Femur (tissue), 1 donor: ENCODE measurements around the gene CKAP2L.

Source experiments
- DNase-seq: peaks from one replicate; pipeline ENCODE4 v3.0.0-alpha.2; 2017

Gene CKAP2L, protein sequence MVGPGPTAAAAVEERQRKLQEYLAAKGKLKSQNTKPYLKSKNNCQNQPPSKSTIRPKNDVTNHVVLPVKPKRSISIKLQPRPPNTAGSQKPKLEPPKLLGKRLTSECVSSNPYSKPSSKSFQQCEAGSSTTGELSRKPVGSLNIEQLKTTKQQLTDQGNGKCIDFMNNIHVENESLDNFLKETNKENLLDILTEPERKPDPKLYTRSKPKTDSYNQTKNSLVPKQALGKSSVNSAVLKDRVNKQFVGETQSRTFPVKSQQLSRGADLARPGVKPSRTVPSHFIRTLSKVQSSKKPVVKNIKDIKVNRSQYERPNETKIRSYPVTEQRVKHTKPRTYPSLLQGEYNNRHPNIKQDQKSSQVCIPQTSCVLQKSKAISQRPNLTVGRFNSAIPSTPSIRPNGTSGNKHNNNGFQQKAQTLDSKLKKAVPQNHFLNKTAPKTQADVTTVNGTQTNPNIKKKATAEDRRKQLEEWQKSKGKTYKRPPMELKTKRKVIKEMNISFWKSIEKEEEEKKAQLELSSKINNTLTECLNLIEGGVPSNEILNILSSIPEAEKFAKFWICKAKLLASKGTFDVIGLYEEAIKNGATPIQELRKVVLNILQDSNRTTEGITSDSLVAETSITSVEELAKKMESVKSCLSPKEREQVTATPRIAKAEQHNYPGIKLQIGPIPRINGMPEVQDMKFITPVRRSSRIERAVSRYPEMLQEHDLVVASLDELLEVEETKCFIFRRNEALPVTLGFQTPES

DNA sequence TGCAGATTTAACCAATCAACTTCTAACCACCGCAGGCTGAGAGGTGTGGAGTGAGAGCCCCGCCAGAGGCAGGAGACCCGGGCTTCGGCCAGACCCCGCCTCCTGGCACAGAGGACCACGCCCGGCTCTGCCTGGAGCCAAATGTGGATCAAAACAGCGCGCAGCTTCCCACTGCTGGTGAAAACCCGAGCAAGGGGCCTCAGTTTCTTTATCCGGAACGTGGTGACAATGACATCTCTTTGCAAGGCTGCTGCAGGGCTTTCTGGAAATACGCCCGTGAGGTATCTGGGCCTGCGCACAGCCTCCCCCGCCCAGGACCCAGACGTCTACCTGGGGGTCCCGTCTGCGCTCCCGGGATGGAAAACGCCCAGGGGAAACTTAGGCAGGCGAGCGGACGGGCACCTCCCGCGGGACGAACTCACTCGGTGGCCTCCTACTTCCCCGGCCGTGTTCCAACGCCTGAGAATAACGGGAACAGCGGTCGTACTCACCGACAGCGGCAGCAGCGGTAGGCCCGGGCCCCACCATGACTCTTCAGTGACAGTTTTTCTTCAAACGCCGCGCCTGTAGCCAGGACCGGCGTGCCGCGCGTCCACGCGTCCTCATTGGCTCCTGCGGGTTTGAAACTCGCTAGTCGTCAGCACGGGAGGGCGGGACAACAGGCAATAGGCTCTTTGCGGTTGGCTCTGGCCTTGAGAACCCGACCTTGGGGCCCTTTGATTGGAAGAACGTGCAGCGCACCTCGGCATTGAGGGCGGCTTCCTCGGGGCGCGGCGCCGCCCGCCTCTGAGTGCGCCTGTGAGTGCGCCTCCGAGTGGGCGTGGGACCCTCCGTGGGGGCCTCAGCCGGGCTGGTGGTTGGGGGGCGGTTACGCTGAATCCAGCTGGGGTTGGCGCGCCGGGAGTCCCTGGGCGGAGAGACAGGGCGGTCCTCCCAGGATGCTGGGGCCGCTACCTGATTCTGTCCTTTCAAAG, at the start of gene CKAP2L:
Gene CKAP2L, minus strand, starts transcription at position 539 of the 974 bp plus-strand sequence. Its CDS starts 11 bp downstream, at position 528.
- DNase-seq: peak; percentile 98

DNA sequence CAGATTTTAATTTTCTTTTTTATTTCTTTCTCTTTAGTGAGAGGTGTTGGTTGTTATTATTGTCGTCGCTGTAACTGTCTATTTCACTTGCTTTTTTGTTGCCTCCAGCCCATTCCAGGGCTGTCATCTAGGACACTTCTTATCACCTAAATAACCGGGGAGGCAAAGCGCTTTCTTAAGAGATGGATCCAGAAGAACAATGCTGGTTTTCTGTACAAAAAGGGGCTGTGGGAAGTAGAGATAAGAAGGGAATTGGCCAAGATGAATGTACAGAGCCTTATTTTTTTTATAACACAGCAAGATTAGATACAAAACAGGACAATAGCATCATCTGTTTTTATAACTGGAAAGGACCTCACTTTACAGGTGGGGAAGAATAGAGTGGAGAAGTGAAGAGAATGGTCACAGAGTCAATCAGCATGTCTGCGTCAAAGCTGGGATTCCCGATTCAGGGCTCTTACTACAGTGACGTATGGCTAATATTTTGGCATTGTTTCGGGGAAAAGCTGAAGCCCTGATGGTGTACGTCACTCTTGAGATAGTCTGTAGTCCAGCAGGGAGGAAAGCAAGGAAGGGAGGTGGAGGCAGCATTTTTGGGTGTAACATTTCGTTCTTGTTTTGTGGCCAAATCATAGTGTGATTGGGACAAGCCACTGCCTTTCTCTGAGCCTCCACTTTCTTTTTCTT, 49.0 kb upstream of the CKAP2L start:
- no peak for DNase-seq

DNA sequence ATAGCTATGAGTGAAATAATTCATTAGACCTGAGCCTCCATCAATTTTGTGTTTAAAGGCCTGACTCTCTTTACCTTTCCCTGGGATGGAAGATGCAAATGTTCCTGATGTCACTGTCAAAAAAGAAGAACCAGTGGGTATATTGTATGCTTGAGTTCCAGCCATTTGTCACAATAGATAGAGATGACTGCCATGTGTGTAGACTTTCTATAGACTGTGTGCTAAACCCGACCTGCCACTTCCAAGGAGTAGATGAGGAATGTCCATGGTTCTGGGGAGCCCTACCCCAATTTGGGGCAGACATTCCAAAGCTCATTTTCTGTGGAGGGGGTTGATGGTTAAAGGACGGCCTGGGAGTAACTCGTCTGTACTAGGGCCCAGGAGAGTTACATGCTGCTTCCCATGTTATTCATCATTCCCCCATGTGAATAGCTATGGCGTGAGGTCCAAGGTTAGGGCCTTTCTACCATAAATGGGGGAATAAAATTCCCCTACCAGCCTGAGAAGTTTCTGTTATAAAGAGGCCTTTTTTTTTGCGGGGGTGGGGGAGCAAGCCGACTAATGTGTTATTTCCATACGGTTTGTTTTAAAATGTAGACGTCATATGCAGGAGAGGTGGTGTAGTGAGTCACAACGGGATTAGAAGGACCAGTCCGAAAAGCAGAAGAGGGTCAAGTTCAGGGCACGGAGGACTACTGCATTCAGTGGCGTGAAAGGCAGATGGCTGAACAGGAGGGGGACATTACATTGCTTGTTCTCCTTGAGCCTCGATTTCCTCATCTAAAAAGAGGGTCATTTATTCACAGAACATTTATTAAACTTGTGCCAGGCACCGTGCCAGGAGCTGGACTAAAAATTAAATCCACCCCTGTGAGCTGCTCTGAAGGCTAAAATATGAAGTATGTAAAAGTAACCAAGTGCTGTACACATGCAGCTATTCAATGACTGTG, 48.2 kb upstream of the CKAP2L start:
- DNase-seq: no peak

DNA sequence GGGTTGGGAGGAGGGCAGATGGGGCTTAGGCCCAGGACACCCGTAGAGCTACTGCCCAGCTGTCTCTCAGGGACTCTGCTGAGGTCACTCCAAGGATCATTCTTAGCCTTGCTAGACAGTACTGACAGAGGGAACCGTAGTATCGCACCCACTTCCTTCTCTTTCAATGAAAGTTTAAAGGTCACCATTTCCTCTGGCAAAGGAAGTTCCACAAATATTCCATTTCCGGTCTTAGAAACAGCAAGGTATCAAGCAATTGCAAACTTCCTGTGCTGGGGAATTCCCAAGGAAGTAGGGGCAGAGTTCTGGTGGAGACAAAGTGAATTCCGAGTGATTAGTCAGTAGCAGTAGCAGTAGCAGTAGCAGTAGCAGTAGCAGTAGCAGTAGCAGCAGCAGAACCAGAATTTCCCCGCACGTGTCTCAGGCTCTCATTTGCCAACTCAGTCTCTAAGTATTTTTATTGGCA, 47.5 kb upstream of the CKAP2L start:
- DNase-seq: peak; percentile 33

DNA sequence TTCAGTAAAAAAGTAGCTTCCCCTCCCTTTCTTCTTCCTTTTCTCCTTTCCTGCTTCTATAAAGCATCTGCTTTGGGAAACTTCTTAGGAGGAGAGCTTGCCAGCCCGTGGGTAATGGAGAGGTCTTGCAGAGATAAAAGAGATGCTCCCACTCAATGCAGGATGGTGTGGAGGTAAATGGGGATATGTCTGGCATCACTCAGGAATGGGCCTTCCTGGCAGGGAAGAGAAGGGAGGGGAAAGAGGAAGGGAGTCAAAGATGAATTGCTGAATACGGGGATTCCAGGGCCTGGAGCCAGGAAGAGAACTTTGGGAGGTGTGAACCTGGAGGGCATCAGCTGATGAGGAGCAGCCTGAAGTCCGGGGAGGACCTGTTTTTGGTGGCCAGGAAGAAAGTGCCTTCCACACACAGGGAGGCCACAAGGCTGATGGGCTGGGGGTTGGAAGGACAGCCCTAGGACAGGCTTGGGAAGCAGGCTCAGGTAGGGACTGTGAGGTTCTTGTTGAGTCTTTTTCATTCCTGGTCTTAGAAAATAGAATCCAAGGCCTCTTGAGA, 46.9 kb upstream of the CKAP2L start:
- DNase-seq: no peak

DNA sequence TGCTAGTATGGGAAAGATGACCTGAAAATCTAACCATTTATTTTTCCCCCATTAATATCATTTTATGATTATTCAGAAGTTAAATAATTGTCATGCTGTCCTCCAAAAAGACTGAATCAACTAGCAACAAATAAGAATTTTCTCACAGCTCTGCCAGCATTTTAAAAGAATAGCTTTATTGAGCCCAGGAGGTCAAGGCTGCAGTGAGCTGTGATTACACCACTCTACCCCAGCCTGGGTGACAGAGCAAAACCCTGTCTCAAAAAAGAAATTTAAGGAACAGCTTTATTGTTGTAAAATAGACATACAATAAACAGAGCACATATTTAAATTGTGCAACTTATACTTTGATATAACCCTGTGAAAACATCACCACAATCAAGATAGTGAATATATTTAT, 44.7 kb upstream of the CKAP2L start:
- DNase-seq: no peak

DNA sequence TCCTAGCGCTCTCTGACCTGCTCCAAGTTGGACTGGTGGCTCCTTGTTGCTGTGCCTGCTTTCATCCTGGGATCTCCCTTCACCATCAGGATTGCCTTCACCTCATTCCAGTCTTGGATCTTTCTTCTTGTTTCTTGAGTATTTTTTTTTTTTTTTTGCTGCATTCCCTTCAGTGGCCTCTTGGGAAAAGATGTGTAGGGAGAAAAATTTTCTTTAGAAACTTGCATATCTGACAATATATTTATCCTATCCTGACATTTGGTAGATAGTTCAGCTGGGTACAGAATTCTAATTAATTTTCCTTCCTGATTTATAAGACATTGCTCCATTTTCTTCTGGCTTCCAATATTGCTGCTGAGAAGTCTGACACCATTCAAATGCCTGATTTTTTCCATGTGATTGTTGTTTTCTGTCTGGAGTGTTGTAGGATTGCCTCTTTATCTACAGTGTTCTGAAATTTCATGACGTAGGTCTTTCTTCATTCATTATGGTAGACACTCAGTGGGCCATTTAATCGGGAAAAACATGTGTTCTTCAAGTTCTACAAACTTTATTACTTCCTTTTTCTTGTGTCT, 42.9 kb upstream of the CKAP2L start:
- DNase-seq: no peak

DNA sequence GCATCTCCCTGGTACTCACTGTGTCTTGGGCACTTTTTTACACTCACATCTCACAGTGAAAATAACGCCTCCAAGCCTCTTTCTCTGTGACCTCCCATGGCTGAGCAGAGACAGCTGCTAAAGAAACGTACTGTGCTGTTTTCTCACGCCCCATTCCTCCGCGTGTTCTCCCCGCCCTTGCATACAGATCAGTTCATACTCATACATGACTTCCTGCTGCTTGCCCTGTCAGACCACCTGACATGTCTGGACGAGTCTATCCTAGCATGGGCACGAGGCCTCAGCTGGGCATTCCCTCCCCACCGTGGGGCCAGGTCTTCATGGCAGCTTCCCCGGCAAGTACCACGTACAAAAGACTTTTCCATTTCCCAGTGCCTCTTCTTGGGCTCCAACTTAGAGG, 41.1 kb upstream of the CKAP2L start:
- no peak for DNase-seq

DNA sequence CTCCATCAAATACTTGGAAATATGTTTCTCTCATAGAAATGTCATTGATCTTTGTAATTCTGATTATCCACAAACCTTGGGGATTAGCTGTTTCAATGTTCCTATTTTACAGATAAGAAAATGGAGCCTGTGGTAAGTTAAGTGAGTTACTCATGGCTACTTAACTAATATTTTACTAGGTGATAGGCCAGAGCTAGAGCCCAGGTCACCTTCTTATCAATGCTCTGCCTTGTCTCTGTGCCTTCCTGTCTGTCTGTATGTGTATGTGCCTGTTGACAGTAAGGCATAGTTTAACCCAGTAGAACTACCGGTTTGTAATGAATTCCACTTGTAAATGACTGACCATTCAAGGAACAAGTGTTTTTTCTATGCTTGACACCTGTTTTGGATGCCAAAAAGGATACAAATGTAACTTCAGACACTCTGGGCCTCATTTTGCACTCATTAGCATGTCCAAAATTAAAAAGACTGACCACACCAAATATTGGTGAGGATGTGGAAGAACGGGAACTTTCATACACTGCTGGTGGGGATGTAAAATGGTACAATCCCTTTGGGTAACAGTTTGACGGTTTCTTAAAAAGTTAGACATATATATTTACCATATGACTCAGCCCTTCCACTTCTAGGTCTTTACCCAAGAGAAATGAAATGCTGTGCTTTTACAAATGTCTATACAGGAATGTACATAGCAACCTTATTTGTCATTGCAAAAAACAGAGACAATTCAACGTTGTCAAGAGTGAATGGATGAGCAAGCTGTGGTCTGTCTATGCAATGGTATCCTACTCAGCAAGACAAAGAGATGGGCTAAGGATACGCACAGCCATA, 39.5 kb upstream of the CKAP2L start:
- no peak for DNase-seq

DNA sequence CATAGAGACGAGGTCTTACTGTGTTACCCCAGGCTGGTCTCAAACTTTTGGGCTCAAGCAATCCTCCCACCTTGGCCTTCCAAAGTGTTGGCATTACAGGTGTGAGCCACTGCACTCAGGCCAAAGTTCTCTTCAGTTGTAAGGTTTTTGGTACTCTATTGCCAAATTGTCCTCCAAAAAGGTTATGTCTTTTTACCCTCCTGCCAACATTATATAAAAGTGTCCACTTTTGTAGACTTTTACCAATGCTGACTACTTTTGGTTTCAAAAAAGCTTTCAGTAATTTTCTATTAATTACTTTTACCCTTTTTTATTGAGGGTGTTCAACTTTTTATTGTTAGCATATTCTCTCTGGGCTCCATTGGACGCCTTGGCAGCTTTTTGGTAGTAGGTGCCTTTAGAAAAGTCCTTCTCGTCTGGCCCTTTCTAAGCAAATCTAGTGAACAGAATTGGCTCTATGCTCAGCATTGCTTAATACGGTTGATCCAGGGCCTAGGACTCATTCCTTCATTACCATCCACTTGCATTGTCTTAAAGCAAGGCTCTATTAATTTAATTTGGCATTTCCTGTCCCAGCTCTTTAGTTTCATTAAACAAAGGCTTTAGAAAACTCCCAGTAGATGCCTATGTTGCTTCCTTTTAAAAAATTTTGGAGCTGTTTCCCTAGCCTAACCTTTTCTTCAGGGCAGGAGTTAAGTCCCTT, 36.6 kb upstream of the CKAP2L start:
- no peak for DNase-seq

DNA sequence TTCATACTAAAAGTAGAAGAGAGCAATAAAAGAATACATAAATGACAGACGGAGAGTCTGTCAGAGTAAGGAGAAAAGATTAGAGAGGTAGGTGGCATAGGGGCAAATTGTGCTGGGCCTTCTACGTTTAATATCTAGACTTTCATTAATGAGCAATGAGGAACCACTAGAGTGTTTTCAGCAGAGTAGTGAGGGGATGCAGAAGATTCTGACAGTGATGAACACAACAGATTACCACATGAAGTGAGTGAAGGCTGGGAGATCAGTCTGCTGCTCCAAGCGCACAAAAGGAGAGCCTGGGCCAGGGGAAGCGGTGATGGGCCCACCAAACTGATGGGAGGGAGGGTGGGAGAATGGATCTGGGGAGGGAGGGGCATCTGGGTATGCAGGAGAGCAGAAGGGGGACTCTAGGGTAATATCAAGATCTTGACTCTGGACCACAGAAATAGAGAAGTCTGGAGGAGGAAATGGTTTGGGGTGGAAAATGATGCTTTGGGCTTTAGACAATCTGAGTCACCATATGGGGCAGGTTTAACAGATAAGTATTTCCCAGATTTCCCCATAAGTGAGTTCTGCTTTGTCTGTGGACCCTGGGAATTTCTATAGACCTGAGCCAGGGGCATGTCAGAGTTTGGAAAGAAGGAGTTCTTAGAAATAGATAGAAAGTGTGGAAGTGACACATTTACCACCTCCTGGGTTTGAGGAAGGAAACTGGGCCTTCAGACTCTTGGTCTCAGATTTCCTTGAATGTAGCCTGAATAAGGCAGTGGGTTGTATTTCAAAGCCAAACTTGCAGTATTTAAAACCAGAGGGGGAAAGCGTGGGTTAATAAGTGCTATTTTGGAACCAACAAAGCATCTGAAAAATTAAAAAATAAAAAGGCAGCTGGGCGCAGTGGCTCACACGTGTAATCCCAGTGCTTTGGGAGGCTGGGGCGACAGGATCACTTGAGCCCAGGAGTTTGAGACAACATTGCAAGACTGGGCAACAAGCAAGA, 34.9 kb upstream of the CKAP2L start:
- no peak for DNase-seq

DNA sequence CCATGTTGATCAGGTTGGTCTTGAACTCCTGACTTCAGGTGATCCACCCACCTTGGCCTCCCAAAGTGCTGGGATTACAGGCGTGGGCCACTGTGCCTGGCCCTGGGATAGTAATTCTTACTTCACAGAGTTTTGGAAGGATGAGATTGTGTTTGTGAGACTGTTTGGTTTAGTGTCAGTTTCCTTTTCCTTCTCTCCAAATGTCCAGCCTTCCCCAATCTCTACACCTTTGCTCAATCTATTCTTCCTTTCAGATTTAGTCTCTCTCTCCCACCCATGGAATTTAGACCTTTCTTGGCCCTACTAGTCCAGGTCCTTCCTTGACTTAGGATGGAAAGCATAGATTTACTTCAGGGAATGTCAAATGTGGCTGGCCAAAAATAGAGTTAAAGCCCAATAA, 32.1 kb upstream of the CKAP2L start:
- no peak for DNase-seq

DNA sequence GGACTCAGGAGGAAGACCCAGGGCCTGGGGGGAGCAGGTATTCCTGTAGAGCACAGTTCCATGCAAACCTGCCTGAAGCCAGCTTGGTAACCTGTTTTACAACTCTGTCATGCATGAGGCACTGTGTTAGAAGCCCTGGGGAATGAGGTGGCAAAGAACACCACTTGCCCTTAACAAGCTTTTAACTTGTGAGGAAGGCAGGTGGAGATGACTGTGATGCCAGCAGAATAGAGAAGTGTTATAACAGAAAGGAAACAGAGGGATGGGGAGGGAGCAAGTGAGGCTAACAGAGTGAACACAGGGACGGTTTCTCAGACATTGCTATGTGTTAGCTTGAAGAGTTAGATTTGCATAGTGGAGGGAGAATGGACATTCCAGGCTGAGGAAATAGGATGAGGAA, 31.4 kb upstream of the CKAP2L start:
- DNase-seq: no peak

DNA sequence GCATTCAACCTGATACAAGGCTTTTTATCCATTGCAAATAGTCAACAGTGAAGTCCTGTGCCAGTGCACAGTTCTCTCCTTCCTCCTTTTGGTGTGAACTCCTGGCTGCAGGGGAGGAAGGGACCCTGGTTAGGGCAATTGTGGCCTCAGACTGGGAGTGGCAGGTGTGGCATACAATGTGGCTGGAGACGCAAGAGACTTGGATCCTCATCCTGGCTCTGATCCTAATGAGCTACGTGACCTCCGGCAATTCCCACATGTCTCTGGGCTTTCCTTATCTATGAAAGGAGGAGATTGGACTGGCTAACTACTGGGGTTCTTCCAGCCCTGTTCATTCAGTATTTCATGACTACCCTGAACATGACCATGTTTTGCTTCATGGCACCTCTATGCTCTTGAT, 30.4 kb upstream of the CKAP2L start:
- no peak for DNase-seq

DNA sequence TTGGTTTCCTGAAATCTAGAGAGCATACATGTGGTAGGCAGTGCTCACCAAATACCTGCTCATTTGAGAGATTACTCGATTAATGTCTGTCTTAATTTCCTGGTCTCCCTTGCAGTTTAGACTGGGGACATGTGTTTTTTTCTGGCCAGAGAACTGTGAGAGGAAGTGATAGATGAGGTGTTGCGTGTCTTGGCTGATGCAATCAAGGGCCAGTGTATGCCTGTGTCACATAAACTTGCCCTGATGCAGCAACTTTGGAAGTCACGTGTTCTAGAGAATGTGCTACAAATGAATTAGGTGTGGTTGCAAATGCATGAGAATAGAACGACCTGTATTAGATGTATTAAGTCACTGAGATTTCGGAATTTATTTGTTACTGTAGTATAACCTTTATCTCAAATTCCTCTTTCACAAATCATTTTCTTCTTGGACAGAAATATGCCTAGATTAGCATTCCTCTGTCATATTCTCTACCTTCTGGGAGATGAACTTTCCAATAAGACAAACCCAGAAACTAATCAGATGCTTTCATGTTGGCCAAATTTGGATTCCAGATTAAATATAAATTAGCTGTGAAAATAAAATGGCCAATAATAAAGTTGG, 29.8 kb upstream of the CKAP2L start:
- DNase-seq: peak; percentile 52

DNA sequence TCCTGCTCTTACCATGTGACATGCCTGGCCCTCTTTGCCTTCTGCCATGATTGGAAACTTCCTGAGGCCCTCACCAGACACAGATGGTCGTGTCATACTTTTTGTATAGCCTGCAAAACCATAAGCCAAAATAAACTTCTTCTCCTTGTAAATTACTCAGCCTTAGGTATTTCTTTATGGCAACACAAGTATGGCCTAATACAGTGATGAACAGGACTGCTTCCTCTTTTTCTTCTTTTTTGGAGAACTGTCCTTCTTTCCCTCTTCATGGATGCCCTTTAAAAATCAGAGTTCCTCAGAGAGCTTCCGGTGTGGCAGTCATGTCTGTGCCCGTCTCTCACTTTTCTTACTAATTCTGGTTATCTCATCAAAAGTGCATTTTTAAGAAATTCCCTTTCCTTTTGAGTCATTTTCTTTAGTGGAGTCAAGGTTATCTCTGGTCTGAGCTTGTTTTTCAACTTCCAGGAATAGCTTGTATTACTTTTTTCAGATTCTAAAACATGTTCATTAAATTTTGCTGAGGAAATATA, 29.1 kb upstream of the CKAP2L start:
- no peak for DNase-seq

DNA sequence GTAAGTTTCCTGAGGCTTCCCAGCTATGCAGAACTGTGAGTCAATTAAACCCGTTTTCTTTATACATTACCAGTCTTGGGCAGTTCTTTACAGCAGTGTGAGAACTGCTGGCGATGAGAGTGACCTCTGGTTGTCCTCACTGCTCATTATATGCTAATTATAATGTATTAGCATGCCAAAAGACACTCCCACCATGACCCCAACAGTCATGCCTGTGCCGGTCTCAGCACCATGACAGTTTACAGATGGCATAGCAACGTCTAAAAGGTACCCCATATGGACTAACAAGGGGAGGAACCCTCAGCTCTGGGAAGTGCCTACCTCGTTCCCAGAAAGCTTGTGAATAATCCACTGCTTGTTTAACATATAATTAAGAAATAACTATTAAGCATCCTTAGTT, 28.0 kb upstream of the CKAP2L start:
- DNase-seq: no peak
